HG02623 (cell line): ENCODE data around the gene FMN1.

Experiments used
- ATAC-seq: cut with Tn5 transposase; IDR thresholded peaks from one replicate; pipeline ENCODE4 v1.9.1; 2021; ENCODE audit warnings: moderate library complexity; ENCODE audit not compliant: unreplicated experiment

The FMN1 gene

GRCh38 chr15:32901995-32902394 lies 292.5 kb downstream of the FMN1 start:
- ATAC-seq, result no peak

- no peak for ATAC-seq
Observed at GRCh38 chr15:32901192-32901591, 293.3 kb downstream of the FMN1 start.

GRCh38 chr15:32899126-32899596 lies 295.4 kb downstream of the FMN1 start:
- ATAC-seq, result no peak

- ATAC-seq, result no peak
Observed at GRCh38 chr15:32898414-32898813, 296.1 kb downstream of the FMN1 start.

- no peak for ATAC-seq
Observed at GRCh38 chr15:32893421-32893820, 301.1 kb downstream of the FMN1 start.

GRCh38 chr15:32889214-32889613 lies 305.3 kb downstream of the FMN1 start:
- ATAC-seq, result no peak

- ATAC-seq, result no peak
Observed at GRCh38 chr15:32888221-32888761, 306.2 kb downstream of the FMN1 start.

- ATAC-seq, result no peak
Observed at GRCh38 chr15:32887090-32887489, 307.4 kb downstream of the FMN1 start.

GRCh38 chr15:32886459-32886858 lies 308.1 kb downstream of the FMN1 start:
- no peak for ATAC-seq

GRCh38 chr15:32885713-32886112 lies 308.8 kb downstream of the FMN1 start:
- no peak for ATAC-seq

- ATAC-seq, result no peak
Observed at GRCh38 chr15:32884146-32884545, 310.4 kb downstream of the FMN1 start.

- ATAC-seq, result no peak
Observed at GRCh38 chr15:32882955-32883354, 311.6 kb downstream of the FMN1 start.

GRCh38 chr15:32881528-32881927 lies 313.0 kb downstream of the FMN1 start:
- ATAC-seq, result no peak

GRCh38 chr15:32880642-32881041 lies 313.9 kb downstream of the FMN1 start:
- no peak for ATAC-seq

- ATAC-seq, result no peak
Observed at GRCh38 chr15:32879980-32880379, 314.5 kb downstream of the FMN1 start.

- ATAC-seq, result no peak
Observed at GRCh38 chr15:32878869-32879805, 315.4 kb downstream of the FMN1 start.

- ATAC-seq, result no peak
Observed at GRCh38 chr15:32878342-32878741, 316.2 kb downstream of the FMN1 start.

GRCh38 chr15:32877252-32878019 lies 317.1 kb downstream of the FMN1 start:
- no peak for ATAC-seq

GRCh38 chr15:32873284-32874114 lies 321.0 kb downstream of the FMN1 start:
- no peak for ATAC-seq

- ATAC-seq, result no peak
Observed at GRCh38 chr15:32872621-32873283, 321.8 kb downstream of the FMN1 start.
